GM21528 (cell line): ENCODE data around the gene GLTP.
A peak's percentile ranks its signal among the peaks of the same experiment; 100 is the strongest.
"Not testable (repeated sequence)": the region's sequence is repeated elsewhere in the genome, so short reads cannot be mapped to it uniquely, and the experiment has no call there.

Source experiments
- ATAC-seq: cut with Tn5 transposase; IDR thresholded peaks from one replicate; pipeline ENCODE4 v1.9.1; 2021; ENCODE audit warnings: mild to moderate bottlenecking, moderate library complexity; ENCODE audit not compliant: unreplicated experiment, low FRiP score

The GLTP gene

GRCh38 chr12:109880043-109880931 is at the start of gene GLTP:
Gene GLTP, minus strand, starts transcription at chr12:109880541. Its CDS starts 167 bp downstream, at chr12:109880374.
- ATAC-seq = peak; percentile 93

- not testable (repeated sequence) for ATAC-seq
Observed at GRCh38 chr12:109929326-109929725, 49.0 kb upstream of the GLTP start.

- no peak for ATAC-seq
Observed at GRCh38 chr12:109928058-109928656, 47.8 kb upstream of the GLTP start.

GRCh38 chr12:109927622-109928021 is 47.3 kb upstream of the GLTP start:
- no peak for ATAC-seq

- ATAC-seq = no peak
Observed at GRCh38 chr12:109926488-109927210, 46.3 kb upstream of the GLTP start.

- ATAC-seq = no peak
Observed at GRCh38 chr12:109926016-109926415, 45.7 kb upstream of the GLTP start.

- no peak for ATAC-seq
Observed at GRCh38 chr12:109925185-109925840, 45.0 kb upstream of the GLTP start.

- ATAC-seq = no peak
Observed at GRCh38 chr12:109923481-109924245, 43.3 kb upstream of the GLTP start.

- no peak for ATAC-seq
Observed at GRCh38 chr12:109923038-109923437, 42.7 kb upstream of the GLTP start.

GRCh38 chr12:109921982-109922381 is 41.6 kb upstream of the GLTP start:
- ATAC-seq = no peak

GRCh38 chr12:109920261-109920780 is 40.0 kb upstream of the GLTP start:
- ATAC-seq = no peak

GRCh38 chr12:109919456-109919855 is 39.1 kb upstream of the GLTP start:
- ATAC-seq = no peak

GRCh38 chr12:109916045-109916444 is 35.7 kb upstream of the GLTP start:
- ATAC-seq = no peak

GRCh38 chr12:109915171-109916040 is 35.1 kb upstream of the GLTP start:
- ATAC-seq = no peak

GRCh38 chr12:109914461-109914860 is 34.1 kb upstream of the GLTP start:
- no peak for ATAC-seq

GRCh38 chr12:109912855-109913321 is 32.5 kb upstream of the GLTP start:
- ATAC-seq = no peak

- ATAC-seq = no peak
Observed at GRCh38 chr12:109910969-109911348, 30.6 kb upstream of the GLTP start.

- no peak for ATAC-seq
Observed at GRCh38 chr12:109910254-109910968, 30.1 kb upstream of the GLTP start.
